ENCODE data around the gene ZNF700.
A peak's percentile ranks its signal among the peaks of the same experiment; 100 is the strongest.

The ZNF700 gene

DNA sequence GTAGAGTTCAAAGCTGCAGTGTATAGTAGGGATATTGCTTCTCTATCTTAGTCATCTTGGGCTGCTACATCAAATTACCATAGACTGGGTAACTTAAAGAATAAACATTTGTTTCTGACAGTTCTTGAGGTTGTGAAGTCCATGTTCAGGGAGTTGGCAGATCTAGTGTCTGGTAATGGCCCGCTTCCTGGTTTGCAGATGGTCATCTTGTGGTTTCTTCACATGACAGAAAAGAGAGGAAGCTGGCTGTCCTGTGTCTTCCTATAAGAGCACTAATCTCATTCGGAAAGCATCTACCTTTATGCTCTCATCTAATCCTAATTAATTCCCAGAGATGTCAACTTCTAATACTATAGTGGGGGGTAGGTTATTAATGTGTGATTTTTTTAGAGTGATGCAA is 46.1 kb downstream of the ZNF700 start:
- no peak for TF ChIP-seq ZFX (IDR thresholded peaks at IDR 0.05)
- TF ChIP-seq, protein P1, sequence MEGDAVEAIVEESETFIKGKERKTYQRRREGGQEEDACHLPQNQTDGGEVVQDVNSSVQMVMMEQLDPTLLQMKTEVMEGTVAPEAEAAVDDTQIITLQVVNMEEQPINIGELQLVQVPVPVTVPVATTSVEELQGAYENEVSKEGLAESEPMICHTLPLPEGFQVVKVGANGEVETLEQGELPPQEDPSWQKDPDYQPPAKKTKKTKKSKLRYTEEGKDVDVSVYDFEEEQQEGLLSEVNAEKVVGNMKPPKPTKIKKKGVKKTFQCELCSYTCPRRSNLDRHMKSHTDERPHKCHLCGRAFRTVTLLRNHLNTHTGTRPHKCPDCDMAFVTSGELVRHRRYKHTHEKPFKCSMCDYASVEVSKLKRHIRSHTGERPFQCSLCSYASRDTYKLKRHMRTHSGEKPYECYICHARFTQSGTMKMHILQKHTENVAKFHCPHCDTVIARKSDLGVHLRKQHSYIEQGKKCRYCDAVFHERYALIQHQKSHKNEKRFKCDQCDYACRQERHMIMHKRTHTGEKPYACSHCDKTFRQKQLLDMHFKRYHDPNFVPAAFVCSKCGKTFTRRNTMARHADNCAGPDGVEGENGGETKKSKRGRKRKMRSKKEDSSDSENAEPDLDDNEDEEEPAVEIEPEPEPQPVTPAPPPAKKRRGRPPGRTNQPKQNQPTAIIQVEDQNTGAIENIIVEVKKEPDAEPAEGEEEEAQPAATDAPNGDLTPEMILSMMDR (conservative IDR thresholded peaks at IDR 0.05), result no peak
- H3K27ac ChIP-seq, result no peak overlapping the region

DNA sequence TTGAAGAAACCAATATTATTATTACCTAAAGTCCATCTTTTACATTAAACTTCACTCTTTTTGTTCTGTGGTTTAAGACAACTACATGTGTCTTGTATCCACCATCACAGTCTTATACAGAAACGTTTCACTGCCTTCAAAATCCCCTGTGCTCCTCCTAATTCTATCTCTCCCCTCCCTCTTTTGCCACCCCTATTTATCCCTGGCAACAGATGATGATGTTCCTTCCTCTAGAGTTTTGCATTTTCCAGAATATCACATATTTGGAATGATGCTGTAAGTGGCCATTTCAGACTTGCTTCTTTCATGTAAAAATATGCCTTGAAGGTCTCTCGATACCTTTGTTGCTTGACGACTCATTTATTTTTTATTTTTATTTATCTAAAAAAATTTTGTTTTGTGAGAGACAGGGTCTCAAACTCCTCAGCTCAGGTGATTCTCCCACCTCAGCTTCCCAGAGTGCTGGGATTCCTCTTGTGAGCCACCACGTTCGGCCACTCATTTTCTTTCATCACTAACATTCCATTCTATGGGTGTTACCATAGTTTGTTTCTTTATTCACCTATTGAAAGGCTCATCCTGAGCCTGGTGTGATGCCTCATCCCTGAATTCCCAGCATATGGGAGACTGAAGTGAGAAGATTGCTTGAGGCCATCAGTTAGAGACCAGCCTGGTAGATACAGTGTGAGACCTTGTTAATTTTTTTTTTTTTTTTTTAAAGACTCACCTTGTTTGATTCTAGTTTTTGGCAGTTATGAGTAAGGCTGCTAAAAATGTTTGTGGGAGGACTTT is 48.3 kb downstream of the ZNF700 start:
- TF ChIP-seq ZFX (IDR thresholded peaks at IDR 0.05), result no peak
- TF ChIP-seq, protein P1 (conservative IDR thresholded peaks at IDR 0.05), result no peak

DNA sequence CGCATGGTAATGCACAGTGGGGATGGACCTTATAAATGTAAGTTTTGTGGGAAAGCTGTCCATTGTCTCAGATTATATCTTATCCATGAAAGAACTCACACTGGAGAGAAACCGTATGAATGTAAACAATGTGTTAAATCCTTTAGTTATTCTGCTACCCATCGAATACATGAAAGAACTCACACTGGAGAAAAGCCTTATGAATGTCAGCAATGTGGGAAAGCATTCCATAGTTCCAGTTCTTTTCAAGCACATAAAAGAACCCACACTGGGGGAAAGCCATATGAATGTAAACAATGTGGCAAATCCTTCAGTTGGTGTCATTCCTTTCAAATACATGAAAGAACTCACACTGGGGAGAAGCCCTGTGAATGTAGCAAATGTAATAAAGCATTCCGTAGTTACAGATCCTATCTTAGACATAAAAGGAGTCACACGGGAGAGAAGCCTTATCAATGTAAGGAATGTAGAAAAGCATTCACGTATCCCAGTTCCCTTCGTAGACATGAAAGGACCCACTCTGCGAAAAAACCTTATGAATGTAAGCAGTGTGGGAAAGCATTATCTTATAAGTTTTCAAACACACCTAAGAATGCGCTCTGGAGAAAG is 53.7 kb downstream of the ZNF700 start:
- H3K27ac ChIP-seq, result no peak overlapping the region
- TF ChIP-seq ZFX (IDR thresholded peaks at IDR 0.05), result no peak
- TF ChIP-seq, protein P1 (conservative IDR thresholded peaks at IDR 0.05), result no peak

More for the DNA sequence above, 48.3 kb downstream of the ZNF700 start:
- H3K27ac ChIP-seq, result no peak overlapping the region

DNA sequence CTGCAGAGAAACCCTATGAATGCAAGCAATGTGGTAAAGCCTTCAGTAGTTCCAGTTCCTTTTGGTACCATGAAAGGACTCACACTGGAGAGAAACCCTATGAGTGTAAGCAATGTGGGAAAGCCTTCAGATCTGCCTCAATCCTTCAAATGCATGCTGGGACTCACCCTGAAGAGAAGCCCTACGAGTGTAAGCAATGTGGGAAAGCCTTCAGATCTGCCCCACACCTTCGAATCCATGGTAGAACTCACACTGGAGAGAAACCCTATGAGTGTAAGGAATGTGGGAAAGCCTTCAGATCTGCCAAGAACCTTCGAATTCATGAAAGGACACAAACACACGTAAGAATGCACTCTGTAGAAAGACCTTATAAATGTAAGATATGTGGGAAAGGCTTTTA is 54.6 kb downstream of the ZNF700 start:
- no peak overlapping the region for H3K27ac ChIP-seq
- TF ChIP-seq, protein P1 (conservative IDR thresholded peaks at IDR 0.05), result no peak
- no peak for TF ChIP-seq ZFX (IDR thresholded peaks at IDR 0.05)

DNA sequence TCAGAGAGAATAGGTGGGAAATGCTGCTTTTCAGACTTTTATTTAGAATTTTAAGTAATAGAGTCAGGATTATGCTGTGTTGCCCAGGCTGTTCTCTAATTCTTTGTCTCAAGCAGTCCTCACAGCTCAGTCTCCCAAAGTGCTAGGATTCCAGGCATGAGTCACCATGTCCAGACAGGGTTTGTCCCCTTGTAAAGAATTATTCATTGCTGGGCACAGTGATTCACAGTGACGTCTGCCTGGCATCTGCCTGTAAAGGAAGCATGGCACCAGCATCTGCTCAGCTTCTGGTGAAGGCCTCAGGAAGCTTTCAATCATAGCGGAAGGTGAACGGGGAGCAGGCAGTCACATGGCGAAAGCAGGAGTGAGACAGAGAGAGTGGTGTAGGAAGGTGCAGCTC is 57.6 kb downstream of the ZNF700 start:
- H3K27ac ChIP-seq, result no peak overlapping the region
- TF ChIP-seq, protein P1 (conservative IDR thresholded peaks at IDR 0.05), result no peak
- no peak for TF ChIP-seq ZFX (IDR thresholded peaks at IDR 0.05)

DNA sequence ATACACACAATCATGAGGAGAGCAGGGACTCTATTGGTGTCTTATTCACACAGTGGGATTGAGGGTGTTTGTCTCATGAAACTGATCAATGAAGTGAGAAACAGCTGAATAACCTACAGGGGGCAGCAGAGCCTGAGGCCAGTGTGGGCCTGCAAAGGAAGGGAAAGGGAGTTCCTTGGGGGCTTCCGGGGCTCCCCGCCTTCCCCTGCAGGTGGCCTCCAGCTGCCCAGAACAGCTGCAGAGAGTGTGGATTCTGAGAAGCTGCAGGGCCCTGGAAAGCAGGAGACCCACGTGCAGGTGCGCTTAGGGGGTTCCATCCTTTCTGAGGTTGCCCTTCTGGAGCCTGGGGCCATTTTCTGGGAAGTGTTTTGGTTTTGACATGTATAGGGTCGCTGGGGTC is 60.1 kb downstream of the ZNF700 start:
- TF ChIP-seq, protein P1 (conservative IDR thresholded peaks at IDR 0.05), result peak; percentile 7; the same call in 1 of the 2 replicates
- TF ChIP-seq ZFX (IDR thresholded peaks at IDR 0.05), result no peak
- no peak overlapping the region for H3K27ac ChIP-seq

DNA sequence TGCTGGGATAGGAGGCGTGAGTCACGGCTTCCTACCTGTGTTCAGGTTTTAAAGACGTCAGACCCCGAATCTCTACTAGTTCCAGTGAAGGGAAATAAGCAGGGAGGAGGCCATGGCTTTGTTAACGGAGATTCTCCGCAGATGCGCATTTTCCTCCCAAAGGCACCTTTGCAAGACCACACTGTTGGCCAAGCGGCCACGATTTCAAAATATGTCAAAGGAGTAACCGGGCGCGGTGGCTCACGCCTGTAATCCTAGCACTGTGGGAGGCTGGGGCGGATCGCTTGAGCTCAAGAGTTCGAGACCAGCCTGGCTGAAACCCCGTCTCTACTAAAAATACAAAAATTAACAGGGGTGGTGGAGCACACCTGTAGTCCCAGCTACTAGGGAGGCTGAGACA is 61.8 kb downstream of the ZNF700 start:
- H3K27ac ChIP-seq, result no peak overlapping the region
- TF ChIP-seq ZFX (IDR thresholded peaks at IDR 0.05), result no peak
- TF ChIP-seq, protein P1 (conservative IDR thresholded peaks at IDR 0.05), result no peak
